ENCODE results near the gene RAD54L.

- TF ChIP-seq GATA3 (IDR thresholded peaks at IDR 0.05; ENCODE audit: low read depth, low read length) (no peak), GATA2 (IDR thresholded peaks at IDR 0.05; ENCODE audit: low read depth, low read length) (no peak)
Observed at GRCh38 chr1:46244656-46245371, 2.7 kb upstream of the RAD54L start.
